Stomach (tissue), 4 donors: ENCODE measurements around the gene ERBIN.

ENCODE experiments used
- CTCF ChIP-seq, 7 experiments: fragments of 450-650 bp in 4 of 7; fragments of 200-600 bp in 3 of 7; sonication (generic) in 3 of 7; IDR thresholded peaks; one replicate each; pipeline ENCODE4 v1.5.1; 2016 to 2019; ENCODE audit warnings: antibody characterized with exemption in 7 of 7, control low read depth in 2 of 7, mild to moderate bottlenecking in 1 of 7
- POLR2A ChIP-seq, 4 donors: fragments of 450-650 bp; IDR thresholded peaks; one replicate each; pipeline ENCODE4 v1.6.1; 2016; ENCODE audit warnings: antibody characterized with exemption in 4 of 4, control low read depth in 2 of 4, mild to moderate bottlenecking in 1 of 4, moderate library complexity in 1 of 4

GRCh38 chr5:65933295-65933694 is 6.9 kb downstream of the ERBIN start:
- no peak for TF ChIP-seq CTCF (IDR thresholded peaks at IDR 0.05)
- no peak for TF ChIP-seq POLR2A (IDR thresholded peaks at IDR 0.05)
